ENCODE measurements around the gene MBIP.
A peak's percentile ranks its signal among the peaks of the same experiment; 100 is the strongest.

MBIP gene

DNA sequence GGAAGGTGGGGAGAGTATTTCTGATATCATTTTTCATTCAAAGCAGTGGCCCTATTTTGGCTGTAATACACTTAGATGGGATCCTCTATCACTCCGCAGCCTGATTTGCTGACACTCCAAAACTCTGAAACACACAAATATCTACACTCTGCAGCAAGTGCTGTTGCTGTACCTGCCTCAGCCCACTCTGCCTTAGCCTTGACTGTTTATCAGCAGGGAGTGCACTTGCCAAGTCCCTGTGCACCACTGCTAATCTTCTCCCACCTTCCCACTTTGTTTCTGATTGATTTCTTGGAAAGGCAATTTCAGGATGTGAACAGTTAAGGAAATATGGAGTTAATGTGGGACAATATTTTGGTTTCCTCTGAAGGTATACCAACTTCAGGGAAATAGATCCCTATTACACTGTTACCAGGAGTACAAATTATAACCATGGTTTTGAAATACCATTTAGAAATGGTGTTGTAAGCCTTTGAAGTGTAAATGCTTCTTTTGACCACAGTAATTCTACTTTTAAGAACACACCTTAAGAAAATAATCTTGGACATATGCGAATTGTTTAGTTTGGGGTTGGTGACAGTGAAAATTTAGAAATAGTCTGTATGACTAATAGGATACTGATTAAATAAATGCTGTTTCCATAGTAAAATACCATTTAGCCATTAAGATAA, 59.3 kb downstream of the MBIP start:
- DNase-seq, result no peak

DNA sequence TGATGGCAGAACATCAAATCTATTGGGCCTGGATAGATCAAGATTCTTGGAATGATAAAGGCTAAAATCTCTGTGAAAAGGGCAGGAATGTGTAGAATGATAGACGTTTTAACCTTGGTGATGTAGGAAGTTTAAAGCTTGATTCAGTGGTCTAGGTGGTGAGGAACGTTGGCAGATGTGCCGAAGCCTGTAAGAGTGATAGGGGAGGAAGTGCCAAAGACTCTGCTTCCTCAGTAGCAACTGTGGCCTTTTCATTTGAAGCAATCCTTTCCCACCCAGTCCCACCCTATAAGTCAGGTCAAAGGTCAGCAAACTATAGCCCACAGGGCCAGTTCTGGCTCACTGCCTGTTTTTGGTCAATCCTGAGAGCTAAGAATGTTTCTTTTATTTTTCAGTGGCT, 62.2 kb downstream of the MBIP start:
- DNase-seq, result no peak

DNA sequence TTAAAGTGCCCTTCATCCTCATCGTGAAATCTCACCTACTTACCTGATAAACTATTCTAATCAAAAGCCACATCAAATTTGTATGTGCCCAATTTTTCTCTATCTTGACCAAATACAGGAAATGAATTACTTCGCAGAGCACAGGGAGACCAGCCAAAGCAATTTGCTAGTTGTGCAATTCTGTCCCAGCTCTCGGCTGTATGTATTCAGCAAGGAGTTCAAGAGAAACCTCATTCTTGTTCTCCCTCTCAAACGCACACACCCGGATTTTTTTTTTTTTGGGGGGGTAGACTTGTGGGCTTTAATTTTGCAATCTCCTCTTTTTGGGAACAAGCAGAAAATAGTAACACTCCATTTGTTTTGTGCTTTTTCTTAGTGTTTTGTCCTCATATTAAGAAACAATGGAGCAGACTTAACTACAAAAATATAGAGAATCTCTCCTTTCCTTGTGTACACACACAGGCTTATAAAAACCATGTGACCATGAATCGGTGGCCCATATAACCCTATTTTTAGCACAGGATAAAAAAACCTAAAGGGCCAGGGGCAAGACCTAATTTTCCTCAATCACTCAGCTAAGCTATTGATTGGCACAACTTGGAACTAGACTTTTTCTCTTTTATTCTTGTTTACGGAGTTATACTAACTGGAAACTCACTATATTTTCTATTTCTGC, 64.2 kb downstream of the MBIP start:
- DNase-seq, result no peak

DNA sequence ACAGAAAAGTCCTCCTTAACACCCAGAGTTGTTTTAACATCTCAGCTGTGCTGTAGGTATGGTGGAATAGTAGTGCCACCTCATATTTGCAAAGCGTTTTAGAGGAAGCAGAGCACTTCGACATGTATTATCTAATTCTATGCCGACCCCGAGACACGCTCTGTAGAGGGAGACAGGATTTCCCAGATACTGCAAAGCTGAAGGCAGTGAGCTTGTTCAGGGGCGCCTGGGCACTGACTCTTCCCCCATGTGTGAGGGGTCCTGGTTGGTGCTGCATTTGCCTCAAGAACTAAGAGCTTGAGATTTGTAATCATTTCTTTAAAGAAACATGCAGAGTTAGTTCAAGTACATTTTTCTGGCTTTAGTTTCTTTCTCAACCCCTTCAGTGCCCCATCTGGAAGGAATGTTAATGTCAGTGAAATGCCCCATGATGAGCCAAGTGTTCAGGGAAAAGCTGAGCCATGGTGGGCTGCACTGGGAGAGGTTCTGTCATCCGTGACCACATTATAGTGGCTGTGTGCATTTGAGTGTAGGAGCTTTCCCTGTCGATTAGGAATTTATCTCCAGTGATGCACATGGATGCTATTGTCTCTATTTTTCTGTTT, 66.3 kb downstream of the MBIP start:
- peak; percentile 61 for DNase-seq
